ENCODE results near the gene BCL11A.

The BCL11A gene

GRCh38 chr2:60489289-60489688 is 64.2 kb downstream of the BCL11A start:
- H3K27ac ChIP-seq: no peak overlapping the region
- TF ChIP-seq, protein P1, sequence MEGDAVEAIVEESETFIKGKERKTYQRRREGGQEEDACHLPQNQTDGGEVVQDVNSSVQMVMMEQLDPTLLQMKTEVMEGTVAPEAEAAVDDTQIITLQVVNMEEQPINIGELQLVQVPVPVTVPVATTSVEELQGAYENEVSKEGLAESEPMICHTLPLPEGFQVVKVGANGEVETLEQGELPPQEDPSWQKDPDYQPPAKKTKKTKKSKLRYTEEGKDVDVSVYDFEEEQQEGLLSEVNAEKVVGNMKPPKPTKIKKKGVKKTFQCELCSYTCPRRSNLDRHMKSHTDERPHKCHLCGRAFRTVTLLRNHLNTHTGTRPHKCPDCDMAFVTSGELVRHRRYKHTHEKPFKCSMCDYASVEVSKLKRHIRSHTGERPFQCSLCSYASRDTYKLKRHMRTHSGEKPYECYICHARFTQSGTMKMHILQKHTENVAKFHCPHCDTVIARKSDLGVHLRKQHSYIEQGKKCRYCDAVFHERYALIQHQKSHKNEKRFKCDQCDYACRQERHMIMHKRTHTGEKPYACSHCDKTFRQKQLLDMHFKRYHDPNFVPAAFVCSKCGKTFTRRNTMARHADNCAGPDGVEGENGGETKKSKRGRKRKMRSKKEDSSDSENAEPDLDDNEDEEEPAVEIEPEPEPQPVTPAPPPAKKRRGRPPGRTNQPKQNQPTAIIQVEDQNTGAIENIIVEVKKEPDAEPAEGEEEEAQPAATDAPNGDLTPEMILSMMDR (conservative IDR thresholded peaks at IDR 0.05): no peak
- TF ChIP-seq ZFX (IDR thresholded peaks at IDR 0.05): no peak

DNA sequence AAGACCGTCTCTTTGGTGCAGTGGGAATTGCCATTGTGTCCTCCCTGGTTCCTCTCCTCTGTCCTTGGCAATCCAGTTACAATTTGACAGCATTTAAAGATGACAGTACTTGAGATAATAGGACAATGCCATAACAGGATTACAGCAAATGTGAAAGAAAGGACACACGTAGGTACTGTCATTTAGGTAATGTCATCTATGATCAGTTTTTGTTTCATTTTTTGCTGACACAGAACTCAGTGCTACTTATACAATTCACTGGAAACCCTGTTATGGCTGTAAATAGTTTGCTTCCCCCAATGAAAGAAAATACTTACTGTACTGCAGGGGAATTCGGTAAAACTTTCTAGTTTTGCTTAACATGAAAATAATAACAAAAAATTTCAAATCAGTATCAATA is 65.2 kb downstream of the BCL11A start:
- H3K27ac ChIP-seq: no peak overlapping the region
- no peak for TF ChIP-seq ZFX (IDR thresholded peaks at IDR 0.05)
- TF ChIP-seq, protein P1 (conservative IDR thresholded peaks at IDR 0.05): no peak

DNA sequence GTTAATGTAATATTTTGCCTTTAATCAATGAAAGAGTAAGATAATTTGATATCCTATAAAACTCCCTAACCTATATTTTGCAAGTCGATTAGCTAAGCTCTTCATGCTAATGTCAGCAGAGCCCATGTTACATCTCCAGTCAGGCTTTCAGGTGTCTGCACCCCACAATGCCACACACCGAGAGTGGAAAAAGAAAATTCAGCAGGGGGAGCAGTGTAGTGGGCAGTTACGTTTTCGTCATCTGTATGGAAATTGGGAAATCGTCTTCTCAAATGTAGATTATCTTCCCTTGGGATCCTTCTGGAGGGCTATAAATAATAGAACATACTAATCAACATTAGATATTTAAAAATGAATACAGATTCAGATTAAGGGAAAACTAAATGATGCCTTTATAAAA is 66.3 kb downstream of the BCL11A start:
- no peak overlapping the region for H3K27ac ChIP-seq
- TF ChIP-seq, protein P1 (conservative IDR thresholded peaks at IDR 0.05): no peak
- TF ChIP-seq ZFX (IDR thresholded peaks at IDR 0.05): no peak

- no peak overlapping the region for H3K27ac ChIP-seq
- TF ChIP-seq ZFX (IDR thresholded peaks at IDR 0.05): no peak
- TF ChIP-seq, protein P1 (conservative IDR thresholded peaks at IDR 0.05): no peak
Observed at GRCh38 chr2:60486551-60486950, 66.9 kb downstream of the BCL11A start.

GRCh38 chr2:60486067-60486466 is 67.4 kb downstream of the BCL11A start:
- TF ChIP-seq, protein P1 (conservative IDR thresholded peaks at IDR 0.05): no peak
- no peak for TF ChIP-seq ZFX (IDR thresholded peaks at IDR 0.05)
- H3K27ac ChIP-seq: no peak overlapping the region

DNA sequence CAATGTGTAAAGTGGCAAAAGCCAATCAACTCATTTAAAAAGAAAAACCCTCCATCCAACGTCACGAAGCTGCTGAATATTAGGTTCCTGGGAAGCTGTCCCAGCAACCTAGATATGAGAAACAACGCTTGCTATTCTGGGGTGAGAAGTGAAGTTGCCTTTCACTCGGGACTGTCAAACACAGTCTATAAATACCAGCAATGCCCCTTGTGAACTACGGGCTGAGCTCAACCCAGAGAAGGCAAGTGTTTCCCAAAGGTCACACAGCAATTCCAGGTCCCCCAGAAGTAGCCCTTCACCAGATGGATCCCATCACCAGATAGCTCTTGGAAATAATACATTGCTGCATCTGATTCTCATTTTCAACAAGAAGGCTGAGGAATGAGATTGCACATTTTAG is 67.9 kb downstream of the BCL11A start:
- no peak overlapping the region for H3K27ac ChIP-seq
- TF ChIP-seq ZFX (IDR thresholded peaks at IDR 0.05): no peak
- TF ChIP-seq, protein P1 (conservative IDR thresholded peaks at IDR 0.05): no peak

- no peak overlapping the region for H3K27ac ChIP-seq
- TF ChIP-seq, protein P1 (conservative IDR thresholded peaks at IDR 0.05): no peak
- TF ChIP-seq ZFX (IDR thresholded peaks at IDR 0.05): no peak
Observed at GRCh38 chr2:60485055-60485454, 68.4 kb downstream of the BCL11A start.

Measured in C4-2B (cell line).